Astrocyte (in vitro differentiated cells and primary cell): ENCODE results near the gene BMX. TPM values are rescaled to one million over a fixed set of nuclear protein-coding genes. Genes with fewer than 3 reads are reported as not detected.

ENCODE experiments used
- DNase-seq: peaks from one replicate; pipeline ENCODE4 v3.0.0-alpha.2; 2010; ENCODE audit warnings: low read depth
- FAIRE-seq: peaks from 2 replicates; lab custom pipeline; 2011; peaks lifted over from hg19 to GRCh38; lab: Jason Lieb, UNC
- H2AFZ ChIP-seq: 2 replicates; pipeline ENCODE4 v1.6.0; 2012; ENCODE audit warnings: low read depth, low read length, inconsistent platforms
- H3K27ac ChIP-seq: 2 replicates; pipeline ENCODE4 v1.5.1; 2011; ENCODE audit warnings: low read depth, low read length, inconsistent platforms
- H3K27me3 ChIP-seq: 2 replicates; pipeline ENCODE4 v1.6.0; 2011; ENCODE audit warnings: low read length, inconsistent platforms; ENCODE audit not compliant: insufficient read depth
- H3K36me3 ChIP-seq: 2 replicates; pipeline ENCODE4 v1.5.1; 2011; ENCODE audit warnings: low read length, inconsistent platforms; ENCODE audit not compliant: insufficient read depth
- H3K4me1 ChIP-seq: 2 replicates; pipeline ENCODE4 v1.5.1; 2011; ENCODE audit warnings: low read length, inconsistent platforms; ENCODE audit not compliant: insufficient read depth
- H3K4me2 ChIP-seq: 2 replicates; pipeline ENCODE4 v1.6.0; 2012; ENCODE audit warnings: low read length, inconsistent platforms
- H3K4me3 ChIP-seq: 2 replicates; pipeline ENCODE4 v1.5.1; 2011; ENCODE audit warnings: low read depth, mild to moderate bottlenecking, low read length, inconsistent platforms; ENCODE audit not compliant: insufficient read depth
- H3K79me2 ChIP-seq: 2 replicates; pipeline ENCODE4 v1.6.0; 2012; ENCODE audit warnings: mild to moderate bottlenecking, low read length, inconsistent platforms; ENCODE audit not compliant: insufficient read depth
- H3K9ac ChIP-seq: 2 replicates; pipeline ENCODE4 v1.6.0; 2012; ENCODE audit warnings: mild to moderate bottlenecking, low read length, inconsistent platforms
- H3K9me3 ChIP-seq: 2 replicates; pipeline ENCODE4 v1.5.1; 2012; ENCODE audit warnings: low read depth, mild to moderate bottlenecking, low read length, inconsistent platforms; ENCODE audit not compliant: insufficient read depth
- H4K20me1 ChIP-seq: 2 replicates; pipeline ENCODE4 v1.6.0; 2012; ENCODE audit warnings: low read length, inconsistent platforms; ENCODE audit not compliant: insufficient read depth
- H3K27ac Mint-ChIP-seq: one replicate; pipeline ENCODE4 v1.8.0; 2021; ENCODE audit warnings: mild to moderate bottlenecking, mixed read lengths; ENCODE audit not compliant: unreplicated experiment
- H3K27me3 Mint-ChIP-seq: one replicate; pipeline ENCODE4 v1.8.0; 2021; ENCODE audit warnings: low read depth, mixed read lengths; ENCODE audit not compliant: unreplicated experiment
- H3K36me3 Mint-ChIP-seq: one replicate; pipeline ENCODE4 v1.8.0; 2021; ENCODE audit warnings: low read depth, mixed read lengths; ENCODE audit not compliant: unreplicated experiment
- H3K4me1 Mint-ChIP-seq: one replicate; pipeline ENCODE4 v1.8.0; 2021; ENCODE audit warnings: low read depth, mixed read lengths; ENCODE audit not compliant: unreplicated experiment
- H3K4me3 Mint-ChIP-seq: one replicate; pipeline ENCODE4 v1.8.0; 2021; ENCODE audit warnings: mild to moderate bottlenecking, moderate library complexity, mixed read lengths; ENCODE audit not compliant: unreplicated experiment
- H3K9me3 Mint-ChIP-seq: one replicate; pipeline ENCODE4 v1.8.0; 2021; ENCODE audit warnings: mild to moderate bottlenecking, mixed read lengths; ENCODE audit not compliant: unreplicated experiment
- EZH2 ChIP-seq: IDR thresholded peaks from 2 replicates; pipeline ENCODE4 v1.6.1; 2012; ENCODE audit warnings: mild to moderate bottlenecking, low read length, inconsistent platforms; ENCODE audit not compliant: insufficient read depth
- total RNA-seq: library from RNA; stranded (reverse); gene quantifications from 2 replicates; pipeline ENCODE4 v1.2.1, GENCODE V29; 2021
- TF ChIP-seq, protein P1 (sequence below): IDR thresholded peaks from 2 replicates; pipeline ENCODE4 v1.5.1; 2011; ENCODE audit warnings: low read depth, mild to moderate bottlenecking, inconsistent platforms, low read length, moderate library complexity; ENCODE audit not compliant: insufficient read depth

BMX gene
- total RNA-seq, 1 donor from 2014 or later: not detected

DNA sequence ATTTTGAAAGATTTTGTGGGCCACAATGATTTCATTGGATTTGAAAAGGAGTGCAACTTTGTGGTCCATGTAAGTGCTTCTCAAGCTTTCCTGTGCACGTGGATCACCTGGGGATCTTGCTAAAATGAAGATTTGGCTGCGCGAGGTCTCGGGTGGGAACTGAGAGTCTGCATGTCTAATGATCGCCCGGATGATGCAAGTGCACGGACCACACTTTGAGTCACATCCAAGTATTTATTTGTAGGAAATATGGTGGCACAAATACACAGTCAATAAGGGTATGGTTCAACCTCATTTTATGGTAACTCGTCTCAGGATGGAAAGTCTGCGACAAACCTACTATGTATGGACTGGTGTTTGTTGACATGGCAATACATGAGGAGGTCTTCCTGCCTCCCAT lies 899 bp downstream of the BMX start:
- no peak overlapping the region for H3K4me2 ChIP-seq
- Mint-ChIP-seq H3K27me3 (no peaks in the 10 kb centered on the region), H3K27ac (no peak overlapping the region), H3K4me1 (no peaks in the 10 kb centered on the region), H3K4me3 (no peak overlapping the region), H3K36me3 (no peaks in the 10 kb centered on the region), H3K9me3 (no peaks in the 10 kb centered on the region)
- H3K4me1 ChIP-seq: no peaks in the 10 kb centered on the region
- no peaks in the 10 kb centered on the region for H4K20me1 ChIP-seq
- H2AFZ ChIP-seq: no peak overlapping the region
- no peaks in the 10 kb centered on the region for H3K9me3 ChIP-seq
- H3K4me3 ChIP-seq: no peak overlapping the region
- H3K36me3 ChIP-seq: no peaks in the 10 kb centered on the region
- H3K27ac ChIP-seq: no peak overlapping the region
- peaks cover 2% of the 10 kb centered on the region for H3K27me3 ChIP-seq
- H3K79me2 ChIP-seq: no peaks in the 10 kb centered on the region
- no peak for DNase-seq
- FAIRE-seq: no peak
- H3K9ac ChIP-seq: no peak overlapping the region
- TF ChIP-seq, protein P1, sequence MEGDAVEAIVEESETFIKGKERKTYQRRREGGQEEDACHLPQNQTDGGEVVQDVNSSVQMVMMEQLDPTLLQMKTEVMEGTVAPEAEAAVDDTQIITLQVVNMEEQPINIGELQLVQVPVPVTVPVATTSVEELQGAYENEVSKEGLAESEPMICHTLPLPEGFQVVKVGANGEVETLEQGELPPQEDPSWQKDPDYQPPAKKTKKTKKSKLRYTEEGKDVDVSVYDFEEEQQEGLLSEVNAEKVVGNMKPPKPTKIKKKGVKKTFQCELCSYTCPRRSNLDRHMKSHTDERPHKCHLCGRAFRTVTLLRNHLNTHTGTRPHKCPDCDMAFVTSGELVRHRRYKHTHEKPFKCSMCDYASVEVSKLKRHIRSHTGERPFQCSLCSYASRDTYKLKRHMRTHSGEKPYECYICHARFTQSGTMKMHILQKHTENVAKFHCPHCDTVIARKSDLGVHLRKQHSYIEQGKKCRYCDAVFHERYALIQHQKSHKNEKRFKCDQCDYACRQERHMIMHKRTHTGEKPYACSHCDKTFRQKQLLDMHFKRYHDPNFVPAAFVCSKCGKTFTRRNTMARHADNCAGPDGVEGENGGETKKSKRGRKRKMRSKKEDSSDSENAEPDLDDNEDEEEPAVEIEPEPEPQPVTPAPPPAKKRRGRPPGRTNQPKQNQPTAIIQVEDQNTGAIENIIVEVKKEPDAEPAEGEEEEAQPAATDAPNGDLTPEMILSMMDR: no peak
- TF ChIP-seq EZH2: no peak

DNA sequence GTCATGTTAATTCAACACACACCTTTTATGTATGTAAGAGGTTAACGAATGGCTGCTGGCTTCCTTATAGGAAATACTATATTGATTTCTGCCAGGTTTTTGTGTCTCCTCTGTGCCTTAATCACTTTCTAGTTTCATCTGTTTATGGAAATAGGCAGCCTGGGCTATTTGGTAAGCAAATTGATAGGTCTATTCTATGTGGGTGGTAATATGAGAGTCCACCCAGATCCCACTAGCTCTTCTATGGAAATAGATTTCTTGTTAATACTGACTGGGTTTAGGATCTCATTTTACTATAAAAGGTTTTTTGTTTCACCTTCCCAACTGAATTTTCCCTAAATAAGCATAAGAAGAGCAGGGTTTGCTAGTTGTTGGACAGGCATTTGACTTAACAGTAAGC lies 4.1 kb downstream of the BMX start:
- Histone ChIP-seq H3K9me3 (no peaks in the 10 kb centered on the region), H3K4me2 (no peak overlapping the region), H3K36me3 (no peaks in the 10 kb centered on the region), H3K27me3 (peaks cover 2% of the 10 kb centered on the region), H3K27ac (no peak overlapping the region), H2AFZ (no peak overlapping the region), H4K20me1 (no peaks in the 10 kb centered on the region), H3K79me2 (no peaks in the 10 kb centered on the region), H3K4me1 (no peaks in the 10 kb centered on the region), H3K9ac (no peak overlapping the region), H3K4me3 (no peak overlapping the region)
- Mint-ChIP-seq H3K27me3 (no peaks in the 10 kb centered on the region), H3K36me3 (no peaks in the 10 kb centered on the region), H3K4me1 (no peaks in the 10 kb centered on the region), H3K4me3 (no peak overlapping the region), H3K9me3 (no peaks in the 10 kb centered on the region), H3K27ac (no peak overlapping the region)
- FAIRE-seq (no peak), DNase-seq (no peak)
- TF ChIP-seq EZH2: no peak
- TF ChIP-seq, protein P1: no peak

DNA sequence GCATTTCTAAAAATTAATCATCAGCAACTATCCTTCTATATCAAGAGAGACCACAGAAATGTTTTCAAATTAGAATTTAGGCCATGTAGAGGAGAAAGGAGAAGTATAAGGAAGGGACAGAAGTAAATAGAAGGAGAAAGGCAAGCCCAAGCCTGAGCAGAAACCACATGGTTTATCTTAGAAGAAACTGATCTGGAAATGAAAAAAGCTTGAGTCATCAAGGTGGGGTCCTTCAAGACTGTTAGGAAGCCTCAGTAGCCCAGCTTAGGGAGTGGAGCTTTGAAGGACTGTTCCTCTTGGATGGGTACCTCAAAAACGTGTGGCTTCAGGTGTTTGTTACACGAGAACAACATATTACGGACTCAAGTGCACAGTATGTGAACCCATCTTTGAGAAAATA lies 4.5 kb downstream of the BMX start:
- H3K36me3 ChIP-seq: no peaks in the 10 kb centered on the region
- H3K4me3 ChIP-seq: no peak overlapping the region
- Mint-ChIP-seq H3K36me3 (no peaks in the 10 kb centered on the region), H3K4me1 (no peaks in the 10 kb centered on the region), H3K4me3 (no peak overlapping the region), H3K27me3 (no peaks in the 10 kb centered on the region), H3K9me3 (no peaks in the 10 kb centered on the region), H3K27ac (no peak overlapping the region)
- DNase-seq (no peak), FAIRE-seq (no peak)
- H4K20me1 ChIP-seq: no peaks in the 10 kb centered on the region
- H3K27me3 ChIP-seq: peaks cover 2% of the 10 kb centered on the region
- H2AFZ ChIP-seq: no peak overlapping the region
- no peaks in the 10 kb centered on the region for H3K9me3 ChIP-seq
- H3K4me2 ChIP-seq: no peak overlapping the region
- TF ChIP-seq, protein P1: no peak
- TF ChIP-seq EZH2: no peak
- no peaks in the 10 kb centered on the region for H3K79me2 ChIP-seq
- H3K27ac ChIP-seq: no peak overlapping the region
- no peak overlapping the region for H3K9ac ChIP-seq
- no peaks in the 10 kb centered on the region for H3K4me1 ChIP-seq
